OCI-LY7 (cell line): ENCODE measurements around the gene SLC22A4. TPM values are rescaled to one million over a fixed set of nuclear protein-coding genes. Genes with fewer than 3 reads are reported as not detected.
A peak's percentile ranks its signal among the peaks of the same experiment; 100 is the strongest.

Source experiments
- BruUV-seq: library from RNA; stranded (reverse); fragments of 400-500 nt; replicated peaks from 2 replicates; lab custom pipeline; 2021; lab: Mats Ljungman, UMichigan
- CTCF ChIA-PET: fragments of 300-600 bp; sonication (Branson Sonifier 250); formaldehyde crosslinking; loops from one replicate; lab custom pipeline; 2022; ENCODE audit warnings: antibody characterized with exemption; ENCODE audit not compliant: unreplicated experiment; lab: Charles Lee
- POLR2A ChIA-PET: fragments of 300-600 bp; sonication (Branson Sonifier 250); formaldehyde crosslinking; loops from one replicate; lab custom pipeline; 2022; ENCODE audit warnings: antibody characterized with exemption; lab: Charles Lee
- DNase-seq: peaks from one replicate; pipeline ENCODE4 v3.0.0-alpha.2; 2015; ENCODE audit warnings: low spot score
- H2AFZ ChIP-seq: fragments of 200-600 bp; sonication (generic), shearing (Covaris generic); 2 replicates; pipeline ENCODE4 v1.6.1; 2014; ENCODE audit warnings: mild to moderate bottlenecking, antibody characterized with exemption, low read length, moderate library complexity
- H3K27ac ChIP-seq: fragments of 200-600 bp; sonication (generic); 2 replicates; pipeline ENCODE4 v1.5.1; 2014; ENCODE audit warnings: mixed run types, low read depth, mild to moderate bottlenecking, moderate library complexity, low read length, inconsistent platforms; ENCODE audit not compliant: poor library complexity, severe bottlenecking
- H3K36me3 ChIP-seq: fragments of 200-600 bp; sonication (generic); 2 replicates; pipeline ENCODE4 v1.6.1; 2014; ENCODE audit warnings: mild to moderate bottlenecking, antibody characterized with exemption, low read length, moderate library complexity, mixed read lengths; ENCODE audit not compliant: insufficient read depth
- H3K4me1 ChIP-seq: fragments of 200-600 bp; sonication (generic); 2 replicates; pipeline ENCODE4 v1.5.1; 2014; ENCODE audit warnings: mild to moderate bottlenecking, low read length; ENCODE audit not compliant: insufficient read depth, poor library complexity, severe bottlenecking
- H3K4me2 ChIP-seq: fragments of 200-600 bp; sonication (generic); 2 replicates; pipeline ENCODE4 v1.6.1; 2014; ENCODE audit warnings: mild to moderate bottlenecking, low read length
- H3K4me3 ChIP-seq: fragments of 200-600 bp; sonication (generic); 2 replicates; pipeline ENCODE4 v1.5.1; 2014; ENCODE audit warnings: mild to moderate bottlenecking, low read depth, low read length; ENCODE audit not compliant: poor library complexity, severe bottlenecking
- H3K79me2 ChIP-seq: fragments of 200-600 bp; sonication (generic); 2 replicates; pipeline ENCODE4 v1.6.1; 2016; ENCODE audit warnings: low read depth, mild to moderate bottlenecking, low read length, moderate library complexity, mixed read lengths; ENCODE audit not compliant: insufficient read depth
- H3K9me2 ChIP-seq: fragments of 200-600 bp; sonication (generic); 2 replicates; pipeline ENCODE4 v1.6.1; 2016; ENCODE audit warnings: mild to moderate bottlenecking, low read length, mixed read lengths; ENCODE audit not compliant: insufficient read depth
- H3K9me3 ChIP-seq: fragments of 200-600 bp; sonication (generic); 2 replicates; pipeline ENCODE4 v1.6.1; 2014; ENCODE audit warnings: mild to moderate bottlenecking, mixed run types, low read length, mixed read lengths
- H4K20me1 ChIP-seq: fragments of 200-600 bp; sonication (generic); 2 replicates; pipeline ENCODE4 v1.6.1; 2014; ENCODE audit warnings: mild to moderate bottlenecking, antibody characterized with exemption, low read length, moderate library complexity, mixed read lengths; ENCODE audit not compliant: insufficient read depth
- CTCF ChIP-seq: fragments of 200-600 bp; sonication (generic); conservative IDR thresholded peaks from 2 replicates; pipeline ENCODE4 v1.5.1; 2014; ENCODE audit warnings: mild to moderate bottlenecking, antibody characterized with exemption, low read length, moderate library complexity, mixed read lengths
- EZH2phosphoT487 ChIP-seq: fragments of 200-600 bp; sonication (generic); IDR thresholded peaks from 2 replicates; pipeline ENCODE4 v1.6.1; 2018; ENCODE audit warnings: low read depth, borderline replicate concordance, mild to moderate bottlenecking, mixed run types, antibody characterized with exemption, low read length, moderate library complexity, mixed read lengths
- intact Hi-C: fragments of 100-400 bp; cut with micrococcal nuclease; formaldehyde crosslinking; loops from one replicate; pipeline ENCODE4 v1.10.0; 2022; ENCODE audit not compliant: unreplicated experiment
- total RNA-seq, 2 experiments: library from RNA; depleted of rRNA in 1 of 2; stranded (reverse); fragments of >200 nt in 1 of 2; shearing (Covaris generic) in 1 of 2; gene quantifications; 2 replicates each; pipeline ENCODE4 v1.2.3, GENCODE V29; 2014 to 2022

Gene SLC22A4
- total RNA-seq, 2 experiments from 2014 or later, result not detected

GRCh38 chr5:132383984-132384383 lies 89.8 kb downstream of the SLC22A4 start:
- Histone ChIP-seq H3K4me1 (peaks cover 19% of the 10 kb centered on the region), H3K9me3 (no peaks in the 10 kb centered on the region), H3K9me2 (no peaks in the 10 kb centered on the region), H3K36me3 (no peaks in the 10 kb centered on the region), H4K20me1 (no peaks in the 10 kb centered on the region), H3K79me2 (no peaks in the 10 kb centered on the region), H3K27ac (no peak overlapping the region), H3K4me3 (no peak overlapping the region), H2AFZ (no peak overlapping the region), H3K4me2 (no peak overlapping the region)
- ChIA-PET CTCF (no interaction called here), POLR2A (no interaction called here)
- BruUV-seq, result no TSS peak
- DNase-seq, result no peak
- TF ChIP-seq EZH2phosphoT487 (no peak), CTCF (no peak)
- intact Hi-C loops, result loop anchor here (10.0 kb wide), 1 partner anchor 351 kb away; the partner anchor contains the start of gene KIF3A

DNA sequence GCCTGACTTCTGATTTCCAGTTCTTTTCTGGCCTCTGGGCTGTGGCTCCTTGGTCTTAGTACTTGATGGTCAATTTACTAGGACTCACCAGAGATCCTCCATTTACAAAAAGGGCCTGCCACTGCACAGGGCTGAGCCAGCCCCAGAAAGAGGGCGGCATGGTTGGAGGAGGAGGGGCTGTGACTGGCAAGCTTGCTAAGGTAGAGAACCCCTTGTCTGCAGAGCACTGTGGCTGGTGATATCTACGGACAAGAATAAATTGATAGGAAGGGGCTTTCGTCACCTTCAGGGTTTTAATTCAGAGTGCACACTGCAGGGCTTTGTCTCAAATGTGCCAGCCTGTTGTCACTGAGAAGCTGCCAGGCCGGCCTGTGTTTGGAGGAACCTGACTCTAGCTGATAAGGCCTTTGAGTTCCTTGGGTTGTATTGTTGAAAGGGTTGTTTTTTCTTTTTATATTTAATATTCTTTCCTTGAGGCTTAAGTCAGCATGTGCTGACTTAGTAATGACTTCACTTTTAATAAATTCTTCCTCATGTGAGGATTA lies 90.4 kb downstream of the SLC22A4 start:
- Histone ChIP-seq H3K4me3 (no peak overlapping the region), H3K9me2 (no peaks in the 10 kb centered on the region), H3K27ac (no peak overlapping the region), H2AFZ (peak overlapping the region; percentile 94; the same call in 1 of the 2 replicates), H3K4me2 (no peak overlapping the region), H3K36me3 (no peaks in the 10 kb centered on the region), H3K9me3 (no peaks in the 10 kb centered on the region), H4K20me1 (no peaks in the 10 kb centered on the region), H3K79me2 (no peaks in the 10 kb centered on the region), H3K4me1 (peaks cover 19% of the 10 kb centered on the region)
- TF ChIP-seq CTCF (no peak), EZH2phosphoT487 (no peak)
- no peak for DNase-seq
- BruUV-seq, result no TSS peak
- intact Hi-C loops, result loop anchor here (1.0 to 10.0 kb wide), 7 partner anchors 204 to 483 kb away; partner anchors contain the start of genes GDF9, KIF3A and UQCRQ
- ChIA-PET CTCF (interaction anchor here (2.9 kb wide), 1 partner anchor 118 kb away, joined by 38 read pairs; no protein-coding TSS in a partner anchor), POLR2A (no interaction called here)
